ENCODE data around the gene KIF3A. TPM values are rescaled to one million over a fixed set of nuclear protein-coding genes. Genes with fewer than 3 reads are reported as not detected.
A peak's percentile ranks its signal among the peaks of the same experiment; 100 is the strongest.

The KIF3A gene
- total RNA-seq, 6 experiments from 2014 or later, result 1.3 to 4.2 (median 2.1) TPM

GRCh38 chr5:132661231-132662003, 75.9 kb downstream of the KIF3A start:
- ATAC-seq (no peak), DNase-seq (no peak)
- TF ChIP-seq POLR2A (IDR thresholded peaks at IDR 0.05) (no peak), CTCF (IDR thresholded peaks at IDR 0.05) (no peak)
- intact Hi-C loops (cut with DNase I), result no loop called here
- Histone ChIP-seq H3K4me1 (peaks cover 0 to 2% (median 0%) of the 10 kb centered on the region in 4 donors), H3K27ac (no peak overlapping the region), H3K27me3 (no peaks in the 10 kb centered on the region), H3K9me3 (no peaks in the 10 kb centered on the region), H3K4me3 (no peak overlapping the region), H3K36me3 (no peaks in the 10 kb centered on the region)
- 100% methylated on average over 2 of the region's 12 CpGs for WGBS (ENCODE audit: insufficient coverage, low coverage, low lambda C conversion rate, missing lambda C conversion rate)

- no peak for DNase-seq
- H3K36me3 ChIP-seq, result no peaks in the 10 kb centered on the region
- TF ChIP-seq POLR2A (IDR thresholded peaks at IDR 0.05) (no peak), CTCF (IDR thresholded peaks at IDR 0.05) (no peak)
- H3K27ac ChIP-seq, result no peak overlapping the region
- H3K4me3 ChIP-seq, result no peak overlapping the region
- 94% methylated on average over 14 of the region's 23 CpGs for WGBS (ENCODE audit: insufficient coverage, low coverage, low lambda C conversion rate, missing lambda C conversion rate)
- intact Hi-C loops (cut with DNase I), result no loop called here
- H3K9me3 ChIP-seq, result no peaks in the 10 kb centered on the region
- H3K4me1 ChIP-seq, result peaks cover 0 to 11% (median 0%) of the 10 kb centered on the region in 4 donors
- no peak for ATAC-seq
- H3K27me3 ChIP-seq, result peaks cover 0 to 4% of the 10 kb centered on the region in 2 donors
Observed at GRCh38 chr5:132659598-132660493, 77.5 kb downstream of the KIF3A start.

- ATAC-seq, result peak; percentile 34 to 59 (median 52)
- H3K4me1 ChIP-seq, result peaks cover 0 to 11% (median 0%) of the 10 kb centered on the region in 4 donors
- WGBS (ENCODE audit: insufficient coverage, low coverage, low lambda C conversion rate, missing lambda C conversion rate), result 58% methylated on average over 4 of the region's 9 CpGs
- no peaks in the 10 kb centered on the region for H3K36me3 ChIP-seq
- peaks cover 0 to 4% of the 10 kb centered on the region in 2 donors for H3K27me3 ChIP-seq
- DNase-seq, result peak in 1 of 3 donors; percentile 71
- H3K27ac ChIP-seq, result no peak overlapping the region
- no peak for TF ChIP-seq CTCF (IDR thresholded peaks at IDR 0.05)
- TF ChIP-seq POLR2A (IDR thresholded peaks at IDR 0.05), result no peak
- intact Hi-C loops (cut with DNase I), result no loop called here
- no peak overlapping the region for H3K4me3 ChIP-seq
- H3K9me3 ChIP-seq, result no peaks in the 10 kb centered on the region
Observed at GRCh38 chr5:132658381-132659302, 78.7 kb downstream of the KIF3A start.
